HepG2 (cell line): ENCODE measurements around the gene PBX2. TPM values are rescaled to one million over a fixed set of nuclear protein-coding genes. Genes with fewer than 3 reads are reported as not detected.

ENCODE experiments used
- AGO2 ChIP-seq: fragments of 200-400 bp; formaldehyde crosslinking; optimal IDR thresholded peaks from 2 replicates; pipeline ENCODE3; 2017; ENCODE audit warnings: mild to moderate bottlenecking, low read depth, low read length, moderate library complexity
- CC2D1A ChIP-seq: sonication (generic); formaldehyde crosslinking; IDR thresholded peaks from 2 replicates; pipeline ENCODE4 v1.8.1; 2023; ENCODE audit warnings: mild to moderate bottlenecking, missing genetic modification reagents
- ELF3 ChIP-seq: IDR thresholded peaks from 2 replicates; pipeline ENCODE4 v1.6.1; 2016; ENCODE audit warnings: missing genetic modification reagents, missing compliant biosample characterization
- HCFC1 ChIP-seq: fragments of 150-350 bp; IDR thresholded peaks from 2 replicates; pipeline ENCODE4 v1.6.1; 2014; ENCODE audit warnings: low read depth, low read length
- HOMEZ ChIP-seq: IDR thresholded peaks from 2 replicates; pipeline ENCODE4 v1.6.1; 2016; ENCODE audit warnings: low read depth
- JDP2 ChIP-seq: sonication (generic); formaldehyde crosslinking; IDR thresholded peaks from 2 replicates; pipeline ENCODE4 v1.8.1; 2022; ENCODE audit warnings: missing genetic modification reagents, borderline replicate concordance
- KAT2B ChIP-seq: fragments of 150-350 bp; IDR thresholded peaks from 2 replicates; pipeline ENCODE4 v1.6.1; 2014; ENCODE audit warnings: low read depth, low read length, borderline replicate concordance
- MEIS2 ChIP-seq: sonication (generic); formaldehyde crosslinking; IDR thresholded peaks from 2 replicates; pipeline ENCODE4 v1.9.0; 2021; ENCODE audit warnings: mild to moderate bottlenecking, missing genetic modification reagents
- NFYB ChIP-seq: sonication (generic); formaldehyde crosslinking; IDR thresholded peaks from 2 replicates; pipeline ENCODE4 v1.4.0; 2020; ENCODE audit warnings: missing genetic modification reagents
- PRDM10 ChIP-seq: sonication (generic); formaldehyde crosslinking; IDR thresholded peaks from 2 replicates; pipeline ENCODE4 v1.4.0; 2020; ENCODE audit warnings: low read depth, missing genetic modification reagents
- RFXAP ChIP-seq: sonication (generic); formaldehyde crosslinking; IDR thresholded peaks from 2 replicates; pipeline ENCODE4 v1.4.0; 2020; ENCODE audit warnings: missing genetic modification reagents, borderline replicate concordance
- SP2 ChIP-seq: sonication (generic); formaldehyde crosslinking; IDR thresholded peaks from 2 replicates; pipeline ENCODE4 v1.5.1; 2020; ENCODE audit warnings: mild to moderate bottlenecking, missing genetic modification reagents
- TBL1XR1 ChIP-seq: fragments of 150-350 bp; IDR thresholded peaks from 2 replicates; pipeline ENCODE4 v1.6.1; 2014; ENCODE audit warnings: borderline replicate concordance, low read length; ENCODE audit not compliant: partially characterized antibody
- ZFP91 ChIP-seq: sonication (generic); formaldehyde crosslinking; IDR thresholded peaks from 2 replicates; pipeline ENCODE4 v1.9.0; 2022; ENCODE audit warnings: missing genetic modification reagents, mild to moderate bottlenecking, borderline replicate concordance
- ZNF710 ChIP-seq: sonication (generic); formaldehyde crosslinking; IDR thresholded peaks from 2 replicates; pipeline ENCODE4 v1.5.0; 2020; ENCODE audit warnings: mild to moderate bottlenecking, missing genetic modification reagents, borderline replicate concordance
- ZNF777 ChIP-seq: sonication (generic); formaldehyde crosslinking; IDR thresholded peaks from 2 replicates; pipeline ENCODE4 v1.4.0; 2020; ENCODE audit warnings: missing genetic modification reagents
- ZNF780A ChIP-seq: sonication (generic); formaldehyde crosslinking; IDR thresholded peaks from 2 replicates; pipeline ENCODE4 v1.8.0; 2022; ENCODE audit warnings: mild to moderate bottlenecking, missing genetic modification reagents, moderate library complexity
- ZNF788 ChIP-seq: sonication (generic); formaldehyde crosslinking; IDR thresholded peaks from 2 replicates; pipeline ENCODE4 v1.5.0; 2020; ENCODE audit warnings: mild to moderate bottlenecking, missing genetic modification reagents, borderline replicate concordance
- polyA plus RNA-seq, 8 experiments: library from polyadenylated mRNA; depleted of rRNA in 3 of 8; stranded (reverse) in 7 of 8; unstranded in 1 of 8; fragments of >200 nt; fragmentation: Illumina TruSeq in 4 of 8; extraction: Trizol in 4 of 8; gene quantifications; 2 replicates each; pipeline versions ENCODE4 v1.2.1 to v1.2.3, GENCODE V29; 2011 to 2016; ENCODE audit warnings: low read depth in 4 of 8, missing spikeins in 1 of 8, mixed read lengths in 1 of 8; ENCODE audit not compliant: insufficient read depth in 1 of 8
- total RNA-seq, 5 experiments: library from RNA; depleted of rRNA; stranded (reverse); fragments of >200 nt; fragmentation: Illumina TruSeq; extraction: Trizol; gene quantifications; 2 replicates each; pipeline ENCODE4 v1.2.3, GENCODE V29; 2016; ENCODE audit warnings: low read depth in 1 of 5
- TF ChIP-seq, protein P1 (sequence below): sonication (generic); formaldehyde crosslinking; IDR thresholded peaks from 2 replicates; pipeline ENCODE4 v1.4.0; 2020; ENCODE audit warnings: missing genetic modification reagents, mild to moderate bottlenecking, borderline replicate concordance

Gene PBX2
- total and polyA plus RNA-seq, 2 of the 13 experiments (the other 11 are each of a cell fraction or from before 2014, with no cell fraction given), result 42.3 to 77.8 TPM

DNA sequence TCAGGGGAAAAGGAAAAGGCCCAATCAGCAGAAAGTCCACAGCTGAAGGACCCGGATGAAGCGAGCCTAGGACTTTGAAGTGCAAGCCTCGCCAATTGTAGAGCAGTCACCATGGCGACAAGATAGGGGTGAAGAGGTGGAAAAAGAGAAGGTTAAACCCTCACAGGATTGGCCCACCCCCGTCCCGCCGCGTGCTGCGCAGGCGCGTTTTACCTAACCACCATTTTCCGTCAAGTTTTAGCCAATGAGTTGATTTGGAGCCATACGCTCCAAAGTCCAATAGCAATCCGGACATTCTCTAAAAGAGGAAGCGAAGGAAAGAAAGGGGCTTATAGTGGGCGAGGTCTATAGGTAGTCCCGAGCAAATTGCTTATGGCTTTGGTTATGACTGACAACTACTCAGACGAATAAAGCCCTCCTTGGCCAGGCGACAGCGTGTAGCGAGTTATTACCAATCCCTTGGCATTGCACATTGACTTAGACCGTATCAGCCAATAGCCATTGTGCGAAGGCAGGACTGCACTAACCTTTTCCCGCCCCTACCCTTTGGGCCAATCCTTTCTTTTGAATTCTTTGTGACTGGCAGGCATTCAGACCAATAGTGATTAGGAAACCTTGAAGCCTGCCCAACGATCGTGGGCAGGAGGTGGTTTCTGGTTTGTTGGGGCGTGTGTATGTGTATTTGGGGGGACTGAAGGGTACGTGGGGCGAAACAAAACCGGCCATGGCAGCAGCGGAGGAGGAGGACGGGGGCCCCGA lies 12.0 kb downstream of the PBX2 start, which contains the start of gene RNF5 (continued):
- TF ChIP-seq RFXAP (peak; percentile 97), ZFP91 (CRISPR knock-in tag) (peak; percentile 62), NFYB (peak; percentile 92), ELF3 (peak; percentile 64), CC2D1A (CRISPR knock-in tag) (no peak), MEIS2 (no peak), AGO2 (no peak), ZNF777 (CRISPR knock-in tag) (no peak), KAT2B (no peak), TBL1XR1 (peak; percentile 8), JDP2 (no peak), SP2 (peak; percentile 96), PRDM10 (CRISPR knock-in tag) (no peak; the same call in 1 of the 2 replicates), ZNF710 (CRISPR knock-in tag) (no peak; the same call in 1 of the 2 replicates), HCFC1 (peak; percentile 25; the same call in 1 of the 2 replicates), ZNF788 (peak; percentile 93; the same call in 1 of the 2 replicates), ZNF780A (CRISPR knock-in tag) (no peak), HOMEZ (CRISPR knock-in tag) (0 out of 2 replicates have a peak, but pooled peaks have one; percentile 16)
- TF ChIP-seq, protein P1, sequence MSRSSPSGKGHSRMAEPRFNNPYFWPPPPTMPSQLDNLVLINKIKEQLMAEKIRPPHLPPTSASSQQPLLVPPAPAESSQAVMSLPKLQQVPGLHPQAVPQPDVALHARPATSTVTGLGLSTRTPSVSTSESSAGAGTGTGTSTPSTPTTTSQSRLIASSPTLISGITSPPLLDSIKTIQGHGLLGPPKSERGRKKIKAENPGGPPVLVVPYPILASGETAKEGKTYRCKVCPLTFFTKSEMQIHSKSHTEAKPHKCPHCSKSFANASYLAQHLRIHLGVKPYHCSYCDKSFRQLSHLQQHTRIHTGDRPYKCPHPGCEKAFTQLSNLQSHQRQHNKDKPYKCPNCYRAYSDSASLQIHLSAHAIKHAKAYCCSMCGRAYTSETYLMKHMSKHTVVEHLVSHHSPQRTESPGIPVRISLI (CRISPR knock-in tag), result no peak
